ENCODE measurements around the gene SKIDA1.
"Not testable (repeated sequence)": the region's sequence is repeated elsewhere in the genome, so short reads cannot be mapped to it uniquely, and the experiment has no call there.

Gene SKIDA1

GRCh38 chr10:21525367-21526187 is at the start of gene SKIDA1:
SKIDA1 (minus strand) TSS chr10:21525682; CDS start chr10:21517822, 7,860 bp downstream.
- peak; percentile 26 to 55 for DNase-seq (ENCODE audit: low read depth in 1 of 2, low spot score in 1 of 2)

GRCh38 chr10:21574514-21574913 is 49.0 kb upstream of the SKIDA1 start:
- not testable (repeated sequence) for DNase-seq (ENCODE audit: low read depth in 1 of 2, low spot score in 1 of 2)

- no peak for DNase-seq (ENCODE audit: low read depth in 1 of 2, low spot score in 1 of 2)
Measured at GRCh38 chr10:21572578-21572977, 47.1 kb upstream of the SKIDA1 start.

GRCh38 chr10:21570761-21571521 is 45.5 kb upstream of the SKIDA1 start:
- DNase-seq (ENCODE audit: low read depth in 1 of 2, low spot score in 1 of 2) = no peak

- not testable (repeated sequence) for DNase-seq (ENCODE audit: low read depth in 1 of 2, low spot score in 1 of 2)
Measured at GRCh38 chr10:21558984-21559383, 33.5 kb upstream of the SKIDA1 start.

GRCh38 chr10:21556527-21556926 is 31.0 kb upstream of the SKIDA1 start:
- DNase-seq (ENCODE audit: low read depth in 1 of 2, low spot score in 1 of 2) = no peak

- no peak for DNase-seq (ENCODE audit: low read depth in 1 of 2, low spot score in 1 of 2)
Measured at GRCh38 chr10:21552638-21553037, 27.2 kb upstream of the SKIDA1 start.

GRCh38 chr10:21547246-21547645 is 21.8 kb upstream of the SKIDA1 start:
- no peak for DNase-seq (ENCODE audit: low read depth in 1 of 2, low spot score in 1 of 2)

- not testable (repeated sequence) for DNase-seq (ENCODE audit: low read depth in 1 of 2, low spot score in 1 of 2)
Measured at GRCh38 chr10:21540701-21541100, 15.2 kb upstream of the SKIDA1 start.

- no peak for DNase-seq (ENCODE audit: low read depth in 1 of 2, low spot score in 1 of 2)
Measured at GRCh38 chr10:21536874-21537273, 11.4 kb upstream of the SKIDA1 start.

GRCh38 chr10:21535976-21536375 is 10.5 kb upstream of the SKIDA1 start:
- DNase-seq (ENCODE audit: low read depth in 1 of 2, low spot score in 1 of 2) = not testable (repeated sequence)

GRCh38 chr10:21535494-21535965 is 10.0 kb upstream of the SKIDA1 start:
- DNase-seq (ENCODE audit: low read depth in 1 of 2, low spot score in 1 of 2) = no peak

- peak; percentile 16 to 26 for DNase-seq (ENCODE audit: low read depth in 1 of 2, low spot score in 1 of 2)
Measured at GRCh38 chr10:21534604-21535493, 9.4 kb upstream of the SKIDA1 start.

- DNase-seq (ENCODE audit: low read depth in 1 of 2, low spot score in 1 of 2) = no peak
Measured at GRCh38 chr10:21534280-21534586, 8.8 kb upstream of the SKIDA1 start.

GRCh38 chr10:21533467-21534279 is 8.2 kb upstream of the SKIDA1 start, which contains the start of gene MLLT10:
MLLT10 (plus strand) TSS chr10:21534232; CDS start chr10:21534645, 413 bp downstream.
- peak; percentile 85 to 89 for DNase-seq (ENCODE audit: low read depth in 1 of 2, low spot score in 1 of 2)

GRCh38 chr10:21532694-21533466 is 7.4 kb upstream of the SKIDA1 start:
- DNase-seq (ENCODE audit: low read depth in 1 of 2, low spot score in 1 of 2) = no peak

GRCh38 chr10:21531164-21531563 is 5.7 kb upstream of the SKIDA1 start:
- DNase-seq (ENCODE audit: low read depth in 1 of 2, low spot score in 1 of 2) = no peak

GRCh38 chr10:21530641-21531040 is 5.2 kb upstream of the SKIDA1 start:
- no peak for DNase-seq (ENCODE audit: low read depth in 1 of 2, low spot score in 1 of 2)

GRCh38 chr10:21530168-21530567 is 4.7 kb upstream of the SKIDA1 start:
- no peak for DNase-seq (ENCODE audit: low read depth in 1 of 2, low spot score in 1 of 2)

Data from stimulated activated CD4-positive, alpha-beta T cell treated with anti-CD3 and anti-CD28 coated beads, Interleukin-15, amount 100 ng/mL, for 1 hour (primary cell).